Hepatocyte (in vitro differentiated cells): Measurements from ENCODE around the gene SPOCD1.

Source experiments
- CTCF ChIP-seq: fragments of 200-600 bp; sonication (generic); IDR thresholded peaks from 2 replicates; pipeline ENCODE4 v1.5.1; 2016; ENCODE audit warnings: antibody characterized with exemption, mild to moderate bottlenecking; ENCODE audit not compliant: poor library complexity
- EZH2 ChIP-seq: fragments of 200-600 bp; sonication (generic); IDR thresholded peaks from 2 replicates; pipeline ENCODE4 v1.6.1; 2016; ENCODE audit warnings: antibody characterized with exemption, mild to moderate bottlenecking, borderline replicate concordance

GRCh38 chr1:31797216-31797615 is 18.6 kb downstream of the SPOCD1 start:
- TF ChIP-seq EZH2 (no peak), CTCF (no peak)
